Measurements from ENCODE around the gene SIGMAR1.
A peak's percentile ranks its signal among the peaks of the same experiment; 100 is the strongest.

DNA sequence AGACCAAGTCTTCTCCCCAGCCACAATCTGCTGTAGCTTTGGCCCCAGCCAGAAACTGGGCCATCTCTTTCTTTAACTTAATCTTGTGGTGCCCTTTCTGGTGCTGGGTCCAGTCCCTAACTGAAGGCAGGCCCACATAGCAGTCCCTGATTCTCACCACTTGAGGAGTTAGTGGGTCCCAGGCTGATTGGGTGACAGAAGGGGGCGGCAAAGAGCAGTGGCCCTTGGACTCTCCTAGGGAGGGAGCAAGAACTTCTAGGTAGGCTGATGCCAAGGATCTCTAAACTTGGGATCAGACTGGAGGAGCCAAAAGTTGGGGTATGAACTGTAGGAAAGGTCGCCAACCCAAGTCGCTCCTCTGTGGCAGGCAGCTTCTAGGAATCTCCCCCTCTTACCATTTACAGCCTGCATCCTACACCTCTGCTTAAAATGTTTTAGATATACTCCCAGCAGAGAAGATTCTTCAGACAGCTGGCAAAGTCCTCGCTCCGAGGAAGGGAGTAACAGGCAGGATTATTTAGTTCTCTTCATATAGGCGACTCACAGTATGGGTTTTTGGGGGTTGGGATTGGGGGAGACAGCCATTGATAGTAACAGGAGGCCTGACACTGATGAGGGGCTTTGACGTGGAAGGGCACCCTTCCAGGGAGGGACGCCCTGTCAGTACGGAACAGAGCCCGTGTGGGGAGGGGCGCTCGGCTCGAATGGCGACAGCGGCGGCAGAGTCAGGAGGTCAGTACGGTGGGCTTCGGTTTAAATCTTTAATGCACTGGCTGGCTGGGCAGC is 26.9 kb upstream of the SIGMAR1 start:
- TF ChIP-seq CTCF (IDR thresholded peaks at IDR 0.05) (peak; percentile 100), ZFX (IDR thresholded peaks at IDR 0.05; ENCODE audit: borderline replicate concordance) (no peak)
